Neuron (in vitro differentiated cells): Measurements from ENCODE around the gene NHLRC4.

ENCODE experiments used
- H2AFZ ChIP-seq: one replicate; pipeline ENCODE4 v1.6.1; 2013; ENCODE audit warnings: low read depth, mild to moderate bottlenecking, inconsistent platforms, low read length, moderate library complexity
- H3K27me3 ChIP-seq: one replicate; pipeline ENCODE4 v1.6.1; 2013; ENCODE audit warnings: low read length; ENCODE audit not compliant: insufficient read depth
- H3K36me3 ChIP-seq: one replicate; pipeline ENCODE4 v1.6.1; 2013; ENCODE audit warnings: low read length; ENCODE audit not compliant: insufficient read depth
- H3K4me1 ChIP-seq: one replicate; pipeline ENCODE4 v1.6.1; 2013; ENCODE audit warnings: low read length; ENCODE audit not compliant: insufficient read depth
- H3K4me3 ChIP-seq: 2 replicates; pipeline ENCODE4 v1.5.1; 2013; ENCODE audit warnings: mild to moderate bottlenecking, low read length, moderate library complexity
- H3K9me3 ChIP-seq: one replicate; pipeline ENCODE4 v1.6.1; 2013; ENCODE audit warnings: low read length

NHLRC4 gene

DNA sequence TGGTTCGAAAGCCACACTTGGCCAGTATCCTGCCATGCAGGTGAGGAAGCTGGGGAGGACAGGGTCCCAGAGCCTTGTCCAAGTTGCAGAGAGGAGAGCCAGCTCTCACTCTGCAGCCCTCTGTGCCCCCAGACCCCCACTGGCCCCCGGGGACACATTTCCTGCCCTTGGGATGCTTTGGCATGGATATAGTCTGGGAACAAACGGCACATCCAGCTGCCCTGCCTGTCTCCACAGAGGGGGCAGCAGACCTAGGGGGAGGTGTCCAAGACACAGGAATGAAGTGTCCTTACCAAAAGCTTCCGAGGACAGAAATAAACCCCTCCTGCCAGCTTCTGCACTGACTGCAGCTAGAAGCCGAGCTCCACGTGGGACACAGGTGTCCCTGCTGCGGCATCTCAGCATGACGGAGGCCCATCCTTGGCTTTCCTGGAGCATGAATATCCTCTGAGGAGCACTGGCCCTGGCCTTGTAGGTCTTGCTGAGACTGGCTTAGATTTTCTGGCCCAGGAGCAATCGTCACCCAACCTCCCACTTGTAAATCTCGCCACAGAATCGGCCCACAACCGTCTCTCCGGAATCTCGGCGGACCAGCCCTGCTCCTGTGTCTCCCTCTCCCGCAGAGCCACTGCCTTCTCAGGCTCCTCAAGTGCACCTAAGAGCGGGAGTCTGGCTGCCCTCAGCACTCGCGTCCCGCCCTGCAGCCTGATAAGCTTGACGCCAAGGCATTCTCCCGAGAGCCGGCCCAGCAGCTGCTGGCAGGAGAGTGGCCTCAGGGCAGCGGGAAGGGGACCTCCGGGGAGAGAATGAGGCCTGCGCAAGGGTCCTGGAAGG, 40.4 kb upstream of the NHLRC4 start:
- Histone ChIP-seq H3K36me3 (peaks cover 12% of the 10 kb centered on the region), H3K27me3 (no peaks in the 10 kb centered on the region), H3K9me3 (no peaks in the 10 kb centered on the region), H3K4me1 (peaks cover 25% of the 10 kb centered on the region), H2AFZ (peak overlapping the region; percentile 30), H3K4me3 (peak overlapping the region; percentile 64)

DNA sequence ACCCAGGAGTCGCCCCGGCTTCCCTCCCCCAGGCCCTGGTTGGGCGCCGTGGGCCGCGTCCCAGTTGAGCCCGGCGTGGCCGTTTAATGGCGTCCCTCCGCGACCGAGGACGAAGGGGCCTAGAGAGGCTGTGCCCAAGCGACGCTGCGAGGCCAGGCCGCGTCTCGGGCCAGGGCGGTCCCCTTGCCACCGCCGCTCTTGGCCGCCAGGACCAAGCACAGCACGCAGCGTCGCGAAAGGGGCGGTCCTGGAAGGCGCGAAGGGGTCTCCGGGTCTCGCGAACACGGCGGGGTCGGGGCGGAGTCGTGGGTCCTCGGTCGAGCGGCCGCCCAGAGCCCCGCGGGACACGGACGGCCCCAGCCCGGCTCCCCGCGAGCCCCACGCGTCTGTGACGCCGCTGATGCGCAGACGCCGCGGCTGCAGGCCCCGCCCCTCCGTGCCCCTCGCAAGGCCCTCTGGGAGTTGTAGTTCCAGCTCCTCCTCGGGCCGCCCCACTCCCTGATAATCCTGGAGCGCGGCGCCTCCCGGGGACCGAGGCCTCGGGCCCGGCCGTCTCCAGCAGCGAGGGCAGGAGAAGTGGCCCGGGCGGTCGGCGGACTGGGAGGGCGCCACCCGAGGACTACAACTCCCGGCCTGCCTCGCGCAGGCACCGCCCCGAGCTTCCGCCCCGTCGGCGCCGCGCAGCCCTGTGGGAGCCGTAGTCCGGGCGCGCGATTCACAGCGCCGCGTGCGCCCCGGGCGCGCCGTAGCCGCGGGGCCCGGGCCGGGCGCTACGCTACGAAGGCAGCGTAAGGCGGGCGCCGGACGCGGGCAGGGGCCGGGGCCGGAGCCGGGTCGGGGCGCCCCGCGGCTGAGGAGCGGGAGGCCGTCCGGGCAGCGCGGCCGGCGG, 39.5 kb upstream of the NHLRC4 start, which contains the start of gene CAPN15:
CAPN15 (plus strand) TSS at position 698 of the 889 bp plus-strand sequence. CDS start 19,127 bp downstream, outside the sequence.
- Histone ChIP-seq H3K4me1 (peaks cover 25% of the 10 kb centered on the region), H3K9me3 (no peaks in the 10 kb centered on the region), H3K27me3 (no peaks in the 10 kb centered on the region), H3K36me3 (peaks cover 6% of the 10 kb centered on the region), H3K4me3 (peak within 1 kb of the TSS; percentile 64), H2AFZ (peak within 1 kb of the TSS; percentile 30)

DNA sequence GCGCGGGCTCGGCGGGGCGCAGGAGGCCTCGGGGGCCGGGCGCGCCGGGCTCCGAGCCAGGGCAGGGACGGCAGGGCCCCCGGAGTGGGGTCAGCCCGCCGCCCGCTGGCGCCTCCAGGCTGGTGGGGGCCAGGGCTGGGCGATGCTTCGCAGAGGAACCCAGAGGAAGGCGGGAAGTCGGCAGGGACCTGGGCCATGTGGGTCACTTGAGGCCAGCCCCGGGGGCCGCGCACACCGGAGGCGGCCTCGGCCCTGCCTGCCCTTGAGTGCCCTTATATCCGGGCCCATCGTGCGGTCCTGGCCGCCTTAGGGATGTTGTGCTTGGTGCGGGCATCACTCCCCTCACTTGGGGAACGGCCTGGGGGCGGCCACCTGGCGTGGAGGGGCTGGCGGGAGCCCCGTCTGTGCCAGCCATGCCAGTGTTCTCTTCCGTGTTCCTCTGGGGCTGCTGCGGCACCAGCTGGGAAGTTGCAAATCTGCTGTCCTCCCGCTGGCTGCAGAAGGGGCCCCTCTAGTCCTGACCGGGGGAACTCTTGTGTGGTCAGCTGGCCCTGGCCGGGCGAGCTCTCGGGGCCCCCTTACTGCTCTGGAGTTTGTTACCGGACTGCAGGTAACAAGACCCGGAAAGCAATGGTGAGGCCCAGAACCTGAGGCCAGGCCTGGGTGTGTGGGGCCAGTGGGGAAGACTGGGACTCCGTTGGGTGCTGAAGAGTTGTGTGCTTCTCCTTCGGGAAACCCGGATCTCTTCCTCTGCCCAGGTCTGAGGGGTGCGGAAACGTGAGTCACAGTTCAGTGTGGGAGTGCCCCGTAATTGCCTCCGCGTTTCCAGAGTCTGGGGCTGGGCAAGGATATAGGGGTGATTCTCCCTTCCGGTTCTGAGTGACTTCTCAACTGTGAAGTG, 38.4 kb upstream of the NHLRC4 start:
- no peaks in the 10 kb centered on the region for H3K27me3 ChIP-seq
- no peak overlapping the region for H2AFZ ChIP-seq
- H3K4me3 ChIP-seq = peak overlapping the region; percentile 64
- H3K4me1 ChIP-seq = peaks cover 25% of the 10 kb centered on the region
- no peaks in the 10 kb centered on the region for H3K9me3 ChIP-seq
- H3K36me3 ChIP-seq = peaks cover under 1% of the 10 kb centered on the region

DNA sequence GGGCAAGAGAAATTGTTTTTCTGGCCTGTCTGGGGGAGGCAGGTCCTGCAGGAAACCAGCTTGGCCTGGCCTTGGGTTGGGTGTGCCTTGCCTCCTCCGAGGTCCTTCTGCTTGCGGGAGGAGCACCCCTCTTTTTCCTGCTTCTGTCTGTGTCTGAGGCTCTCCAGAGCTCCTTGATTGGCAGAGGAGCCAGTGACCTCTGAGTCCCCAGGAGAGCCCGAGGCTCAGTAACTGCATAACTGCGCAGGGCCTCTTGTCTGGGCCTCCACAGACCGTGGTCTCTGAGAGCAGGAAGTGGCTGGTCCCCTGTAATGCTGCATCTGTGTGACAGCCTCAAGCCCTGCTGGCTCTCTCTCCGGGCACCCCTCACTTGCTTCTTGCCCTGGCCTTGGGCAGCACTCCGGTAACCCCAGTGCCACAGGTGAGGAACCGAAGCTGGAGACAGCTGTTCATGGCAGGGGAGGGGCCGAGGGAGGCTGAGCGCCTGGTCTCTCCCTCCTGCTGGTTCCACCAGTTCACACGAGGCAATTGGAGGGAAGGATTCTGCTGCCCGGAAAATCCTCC, 37.7 kb upstream of the NHLRC4 start:
- Histone ChIP-seq H3K9me3 (no peaks in the 10 kb centered on the region), H3K4me3 (peak overlapping the region; percentile 64), H3K36me3 (no peaks in the 10 kb centered on the region), H2AFZ (no peak overlapping the region), H3K27me3 (no peaks in the 10 kb centered on the region), H3K4me1 (peaks cover 25% of the 10 kb centered on the region)

DNA sequence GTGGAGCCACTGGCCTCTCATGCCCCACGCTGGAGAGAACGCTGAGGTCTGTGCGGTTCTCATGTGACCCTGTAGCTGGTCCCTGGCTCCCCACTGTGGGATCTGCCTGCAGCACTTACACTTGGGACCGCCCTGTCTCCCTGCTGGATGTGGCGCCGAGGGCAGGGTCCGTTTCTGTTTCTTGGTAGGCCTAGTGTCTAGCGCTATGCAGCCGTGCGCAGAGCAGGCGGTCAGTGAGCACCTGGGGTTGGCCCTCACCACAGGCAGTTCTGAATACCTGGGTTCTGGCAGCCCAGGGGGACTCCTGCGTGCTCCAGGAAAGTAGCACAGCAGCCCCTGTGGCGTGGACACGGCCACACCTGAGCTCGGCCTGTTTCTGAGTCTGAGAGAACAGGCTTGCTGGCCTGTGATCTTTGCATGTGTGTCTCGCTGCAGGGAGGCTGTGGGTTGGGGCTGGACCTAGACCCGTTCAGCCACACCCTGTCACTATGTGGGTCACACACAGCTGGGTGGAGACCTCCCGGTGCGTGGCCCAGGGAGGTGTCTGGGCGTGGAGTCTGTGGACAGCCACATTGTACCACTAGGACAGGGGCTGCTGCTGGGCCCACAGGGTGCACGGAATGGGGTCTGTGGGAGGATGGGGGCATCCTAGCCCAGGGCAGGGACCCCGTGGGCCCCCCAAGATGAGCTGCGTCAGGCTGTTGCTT, 36.5 kb upstream of the NHLRC4 start:
- H2AFZ ChIP-seq = no peak overlapping the region
- no peaks in the 10 kb centered on the region for H3K36me3 ChIP-seq
- no peak overlapping the region for H3K4me3 ChIP-seq
- H3K27me3 ChIP-seq = no peaks in the 10 kb centered on the region
- no peaks in the 10 kb centered on the region for H3K9me3 ChIP-seq
- peaks cover 25% of the 10 kb centered on the region for H3K4me1 ChIP-seq

DNA sequence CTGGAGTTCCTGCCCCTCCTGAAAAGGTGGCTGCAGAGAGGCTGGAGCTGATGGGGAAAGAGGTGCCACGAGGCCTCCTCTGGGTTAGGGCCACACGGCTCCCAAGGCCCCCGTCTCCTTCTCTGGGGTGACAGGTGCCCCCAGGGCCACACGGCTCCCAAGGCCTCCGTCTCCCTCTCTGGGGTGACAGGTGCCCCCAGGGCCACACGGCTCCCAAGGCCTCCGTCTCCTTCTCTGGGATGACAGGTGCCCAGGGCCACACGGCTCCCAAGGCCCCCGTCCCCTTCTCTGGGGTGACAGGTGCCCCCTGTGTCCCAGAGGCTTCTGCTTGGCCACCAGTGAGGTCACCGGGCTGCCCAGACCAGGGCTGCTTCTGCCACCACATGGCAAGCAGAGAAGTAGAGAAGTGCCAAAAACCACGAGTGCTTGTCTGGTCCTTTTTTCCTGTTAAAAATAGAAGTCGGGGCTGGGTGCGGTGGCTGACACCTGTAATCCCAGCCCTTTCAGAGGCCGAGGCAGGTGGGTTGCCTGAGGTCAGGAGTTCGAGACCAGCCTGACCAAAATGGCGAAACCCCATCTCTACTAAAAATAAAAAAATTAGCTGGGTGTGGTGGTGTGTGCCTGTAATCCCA, 35.2 kb upstream of the NHLRC4 start:
- Histone ChIP-seq H3K9me3 (no peaks in the 10 kb centered on the region), H3K27me3 (no peaks in the 10 kb centered on the region), H3K4me1 (peaks cover 12% of the 10 kb centered on the region)

DNA sequence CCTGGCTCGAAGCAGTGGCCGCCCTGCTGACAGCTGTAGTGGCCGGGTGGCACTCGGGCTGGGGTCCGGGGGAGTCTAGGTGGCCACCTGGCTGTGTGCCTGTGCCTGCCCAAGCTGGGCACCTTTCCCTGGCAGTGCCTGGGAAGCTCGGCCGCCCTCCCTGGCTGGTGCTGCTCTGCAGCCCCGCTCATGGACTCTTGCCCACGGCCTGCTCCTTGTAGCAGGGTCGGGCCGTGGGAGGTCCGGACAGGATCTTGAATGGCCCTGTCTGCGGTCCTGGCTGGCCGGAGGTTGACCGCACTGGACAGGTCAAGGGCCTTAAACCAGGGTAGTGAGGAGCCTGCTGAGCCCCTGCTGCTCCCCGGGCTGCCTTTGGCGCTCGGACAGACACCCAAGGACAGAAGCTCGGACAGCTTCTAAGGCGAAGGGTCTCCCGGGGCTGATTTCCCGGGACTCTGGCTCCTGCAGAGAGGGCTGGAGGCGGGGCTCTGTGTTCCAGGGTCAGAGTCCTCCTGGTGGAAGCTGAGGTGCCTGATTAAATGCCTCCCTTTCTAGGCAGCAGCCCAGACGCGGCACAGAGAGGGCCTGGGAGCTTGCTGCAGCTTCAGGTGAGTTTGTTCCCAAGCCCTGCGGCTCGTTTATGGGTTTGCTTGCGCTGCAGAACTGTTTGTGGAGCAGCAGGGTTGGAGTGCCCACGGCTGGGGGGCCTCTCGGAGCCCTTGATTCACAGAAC, 33.2 kb upstream of the NHLRC4 start:
- Histone ChIP-seq H3K4me1 (peaks cover 9% of the 10 kb centered on the region), H3K27me3 (no peaks in the 10 kb centered on the region), H2AFZ (no peak overlapping the region), H3K4me3 (no peak overlapping the region), H3K36me3 (peaks cover 10% of the 10 kb centered on the region), H3K9me3 (no peaks in the 10 kb centered on the region)

More for the DNA sequence above, 35.2 kb upstream of the NHLRC4 start:
- peaks cover 4% of the 10 kb centered on the region for H3K36me3 ChIP-seq
- no peak overlapping the region for H3K4me3 ChIP-seq
- no peak overlapping the region for H2AFZ ChIP-seq

DNA sequence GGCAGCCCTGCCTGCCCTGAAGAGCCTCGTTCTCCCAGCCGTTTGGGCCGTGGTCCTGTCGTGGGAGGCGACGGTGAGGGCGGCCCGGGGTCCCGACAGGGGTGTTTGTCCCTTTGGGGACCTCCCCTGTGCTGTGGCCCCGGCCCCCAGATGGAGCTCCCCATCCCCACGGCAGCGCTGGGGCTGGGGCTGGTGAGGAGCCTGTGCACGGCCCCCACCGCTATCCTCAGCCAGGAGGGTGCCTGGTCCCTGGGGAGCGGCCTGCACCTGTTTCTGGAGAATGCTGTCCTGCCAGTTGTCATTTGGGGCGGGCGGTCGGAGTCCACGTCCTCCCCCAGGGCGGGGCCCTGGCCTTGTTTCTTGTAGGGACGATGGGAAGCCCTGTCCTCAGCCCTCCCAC, 32.7 kb upstream of the NHLRC4 start:
- no peak overlapping the region for H3K4me3 ChIP-seq
- H3K36me3 ChIP-seq = peaks cover 11% of the 10 kb centered on the region

DNA sequence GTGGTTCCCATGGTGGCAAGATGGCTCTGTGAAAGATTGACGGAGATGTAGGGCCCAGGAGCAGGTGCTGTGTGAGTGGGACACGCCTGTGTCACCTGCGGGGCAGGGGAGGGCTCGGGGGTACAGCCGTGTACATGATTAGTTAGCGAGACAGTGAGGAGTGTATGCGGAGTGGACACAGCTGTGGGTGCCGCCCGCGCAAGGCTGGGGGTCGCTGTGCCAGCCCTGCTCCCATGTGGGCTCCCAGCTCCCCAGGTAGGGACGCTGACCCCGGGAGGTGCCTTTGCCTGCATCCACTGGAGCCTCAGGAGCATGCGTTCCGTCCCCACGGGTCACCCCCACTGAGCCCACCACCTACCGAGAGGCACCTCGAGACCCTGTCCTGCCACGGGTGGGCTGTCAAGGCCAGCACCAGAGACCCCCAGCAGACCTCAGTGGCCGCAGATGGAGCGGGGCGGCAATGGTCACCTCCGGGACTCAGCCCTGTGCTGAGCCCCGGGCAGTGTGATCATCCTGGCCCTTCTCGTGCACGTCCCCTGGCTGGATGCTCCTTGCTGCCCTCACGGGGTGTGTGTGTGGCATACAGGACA, 31.9 kb upstream of the NHLRC4 start:
- no peaks in the 10 kb centered on the region for H3K9me3 ChIP-seq
- no peaks in the 10 kb centered on the region for H3K27me3 ChIP-seq
- H3K4me1 ChIP-seq = no peaks in the 10 kb centered on the region
- H3K36me3 ChIP-seq = peaks cover 11% of the 10 kb centered on the region
- no peak overlapping the region for H3K4me3 ChIP-seq
- no peak overlapping the region for H2AFZ ChIP-seq

More for the DNA sequence above, 32.7 kb upstream of the NHLRC4 start:
- H2AFZ ChIP-seq = no peak overlapping the region
- no peaks in the 10 kb centered on the region for H3K27me3 ChIP-seq
- H3K4me1 ChIP-seq = peaks cover 3% of the 10 kb centered on the region
- no peaks in the 10 kb centered on the region for H3K9me3 ChIP-seq

DNA sequence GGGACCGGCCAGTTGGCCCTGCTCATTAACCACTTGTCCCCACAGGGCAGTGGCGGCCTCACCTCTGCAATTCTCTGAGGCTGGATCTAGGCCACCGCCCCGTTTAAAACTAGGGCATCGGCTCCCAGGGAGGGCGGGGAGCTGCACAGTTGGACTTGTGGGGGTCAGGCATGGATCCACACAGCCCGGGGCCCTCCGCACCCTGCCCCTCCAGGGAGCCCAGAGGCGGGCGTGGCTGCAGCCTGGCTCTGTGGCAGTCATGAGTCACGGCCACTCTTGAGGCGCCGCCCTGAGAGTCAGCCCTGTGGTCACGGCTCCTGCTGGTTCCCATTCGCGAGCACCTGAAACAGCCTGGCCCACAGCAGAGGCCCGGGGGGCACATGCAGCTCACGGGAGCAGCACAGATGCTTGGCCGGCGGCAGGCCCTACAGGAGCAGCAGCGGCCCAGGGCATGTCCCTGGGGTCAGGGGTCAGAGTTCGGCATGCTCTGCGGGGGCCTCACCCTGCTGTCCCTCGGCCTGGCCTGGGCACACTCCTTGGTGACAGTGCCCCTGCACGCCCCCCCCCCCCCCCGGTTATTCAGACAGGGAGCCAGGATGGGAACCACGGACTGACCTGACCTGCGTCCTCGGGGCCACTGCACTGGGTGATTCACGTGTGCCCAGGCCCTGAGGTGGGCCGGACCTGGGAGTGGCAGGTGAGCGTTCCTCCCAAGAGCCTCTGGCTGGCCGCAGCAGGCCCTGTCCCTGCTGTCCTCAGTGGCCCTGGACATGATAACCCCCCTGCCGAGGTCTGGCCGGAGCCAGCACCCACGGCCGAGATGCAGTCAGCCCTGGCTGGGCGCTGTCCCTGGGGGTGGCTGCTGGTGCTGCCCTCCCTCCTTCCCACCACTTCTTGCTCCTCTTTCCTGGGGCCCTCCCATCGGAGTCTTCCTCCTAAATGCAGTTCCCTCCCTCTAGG, 31.1 kb upstream of the NHLRC4 start:
- Histone ChIP-seq H3K36me3 (peaks cover 11% of the 10 kb centered on the region), H3K27me3 (no peaks in the 10 kb centered on the region), H3K9me3 (no peaks in the 10 kb centered on the region), H2AFZ (no peak overlapping the region), H3K4me1 (no peaks in the 10 kb centered on the region), H3K4me3 (no peak overlapping the region)
